ENCODE data around the gene PPA1.
A peak's percentile ranks its signal among the peaks of the same experiment; 100 is the strongest.
"Not testable (repeated sequence)": the region's sequence is repeated elsewhere in the genome, so short reads cannot be mapped to it uniquely, and the experiment has no call there.

The PPA1 gene

GRCh38 chr10:70186090-70186489, 47.1 kb downstream of the PPA1 start:
- no peak overlapping the region for H2BK12ac ChIP-seq (ENCODE audit: low read length)
- H3K9me3 ChIP-seq (replicated peaks in 1 of 2; ENCODE audit: control insufficient read depth in 2 of 2, insufficient read depth in 1 of 2, low read depth in 1 of 2, low read length in 2 of 2) = no peaks in the 10 kb centered on the region
- DNase-seq (ENCODE audit: low spot score) = no peak
- no peaks in the 10 kb centered on the region for H3K27me3 ChIP-seq (ENCODE audit: control insufficient read depth in 3 of 3, insufficient read depth in 3 of 3, low read depth in 1 of 3, low read length in 3 of 3)
- no peak overlapping the region for H2BK15ac ChIP-seq (ENCODE audit: low read length)
- no peak overlapping the region for H2BK5ac ChIP-seq (ENCODE audit: low read length)
- H2AK5ac ChIP-seq (ENCODE audit: low read depth, low read length) = no peak overlapping the region
- peak overlapping the region in 1 of 2 donors; percentile 14 for H3K4me3 ChIP-seq (ENCODE audit: low read length in 2 of 2)
- H2BK120ac ChIP-seq (ENCODE audit: low read depth, low read length) = no peak overlapping the region
- no peak overlapping the region for H3K23ac ChIP-seq (ENCODE audit: low read depth, low read length, poor library complexity)
- no peak overlapping the region for H3K27ac ChIP-seq (replicated peaks; ENCODE audit: low read length)
- no peak overlapping the region for H4K91ac ChIP-seq (ENCODE audit: low read depth, low read length, poor library complexity)
- no peak overlapping the region for H2AFZ ChIP-seq (ENCODE audit: low read length)
- no CpG with 5 or more reads among the region's 5 CpGs for WGBS, 2 donors (ENCODE audit: extremely low coverage in 2 of 2, insufficient read length in 2 of 2, insufficient replicate concordance in 1 of 2)
- H3K79me1 ChIP-seq (ENCODE audit: low read depth, low read length) = no peaks in the 10 kb centered on the region
- H3K18ac ChIP-seq (ENCODE audit: low read length) = no peak overlapping the region
- H3K4ac ChIP-seq (ENCODE audit: low read length) = no peak overlapping the region
- H3K36me3 ChIP-seq (replicated peaks in 1 of 2; ENCODE audit: control insufficient read depth in 2 of 2, insufficient read depth in 2 of 2, low read length in 2 of 2) = no peaks in the 10 kb centered on the region
- no peak overlapping the region for H3K9ac ChIP-seq (ENCODE audit: low read depth, low read length, poor library complexity)
- H3K4me2 ChIP-seq (ENCODE audit: insufficient read depth, low read length, poor library complexity, severe bottlenecking) = no peak overlapping the region
- H4K8ac ChIP-seq (ENCODE audit: low read depth, low read length) = no peak overlapping the region
- no peaks in the 10 kb centered on the region for H3K4me1 ChIP-seq (ENCODE audit: control insufficient read depth in 2 of 2, insufficient read depth in 1 of 2, low read depth in 1 of 2, low read length in 2 of 2)
- no peak overlapping the region for H3K14ac ChIP-seq (ENCODE audit: low read length)

- no peak overlapping the region for H3K23ac ChIP-seq (ENCODE audit: low read depth, low read length, poor library complexity)
- peaks cover 2 to 7% of the 10 kb centered on the region in 2 donors for H3K9me3 ChIP-seq (replicated peaks in 1 of 2; ENCODE audit: control insufficient read depth in 2 of 2, insufficient read depth in 1 of 2, low read depth in 1 of 2, low read length in 2 of 2)
- H3K9ac ChIP-seq (ENCODE audit: low read depth, low read length, poor library complexity) = no peak overlapping the region
- no peaks in the 10 kb centered on the region for H3K27me3 ChIP-seq (ENCODE audit: control insufficient read depth in 3 of 3, insufficient read depth in 3 of 3, low read depth in 1 of 3, low read length in 3 of 3)
- no peak for DNase-seq (ENCODE audit: low spot score)
- peak overlapping the region; percentile 28 for H3K18ac ChIP-seq (ENCODE audit: low read length)
- H3K36me3 ChIP-seq (replicated peaks in 1 of 2; ENCODE audit: control insufficient read depth in 2 of 2, insufficient read depth in 2 of 2, low read length in 2 of 2) = no peaks in the 10 kb centered on the region
- WGBS, 2 donors (ENCODE audit: extremely low coverage in 2 of 2, insufficient read length in 2 of 2, insufficient replicate concordance in 1 of 2) = no CpG with 5 or more reads among the region's 2 CpGs
- H2AK5ac ChIP-seq (ENCODE audit: low read depth, low read length) = no peak overlapping the region
- no peak overlapping the region for H3K4me2 ChIP-seq (ENCODE audit: insufficient read depth, low read length, poor library complexity, severe bottlenecking)
- H4K8ac ChIP-seq (ENCODE audit: low read depth, low read length) = no peak overlapping the region
- no peak overlapping the region for H2AFZ ChIP-seq (ENCODE audit: low read length)
- H3K4ac ChIP-seq (ENCODE audit: low read length) = no peak overlapping the region
- no peak overlapping the region for H2BK15ac ChIP-seq (ENCODE audit: low read length)
- no peak overlapping the region for H2BK5ac ChIP-seq (ENCODE audit: low read length)
- no peak overlapping the region for H3K4me3 ChIP-seq (ENCODE audit: low read length in 2 of 2)
- H2BK120ac ChIP-seq (ENCODE audit: low read depth, low read length) = no peak overlapping the region
- H3K14ac ChIP-seq (ENCODE audit: low read length) = no peak overlapping the region
- H4K91ac ChIP-seq (ENCODE audit: low read depth, low read length, poor library complexity) = no peak overlapping the region
- H3K27ac ChIP-seq (replicated peaks; ENCODE audit: low read length) = no peak overlapping the region
- H3K79me1 ChIP-seq (ENCODE audit: low read depth, low read length) = no peaks in the 10 kb centered on the region
- H2BK12ac ChIP-seq (ENCODE audit: low read length) = no peak overlapping the region
- H3K4me1 ChIP-seq (ENCODE audit: control insufficient read depth in 2 of 2, insufficient read depth in 1 of 2, low read depth in 1 of 2, low read length in 2 of 2) = no peaks in the 10 kb centered on the region
These were observed 49.9 kb downstream of the PPA1 start for GRCh38 chr10:70183304-70183703.

GRCh38 chr10:70179209-70179608, 54.0 kb downstream of the PPA1 start:
- H3K27me3 ChIP-seq (ENCODE audit: control insufficient read depth in 3 of 3, insufficient read depth in 3 of 3, low read depth in 1 of 3, low read length in 3 of 3); H3K9me3 ChIP-seq (replicated peaks in 1 of 2; ENCODE audit: control insufficient read depth in 2 of 2, insufficient read depth in 1 of 2, low read depth in 1 of 2, low read length in 2 of 2); H3K23ac ChIP-seq (ENCODE audit: low read depth, low read length, poor library complexity); H3K14ac ChIP-seq (ENCODE audit: low read length); DNase-seq (ENCODE audit: low spot score); H2BK12ac ChIP-seq (ENCODE audit: low read length); H4K91ac ChIP-seq (ENCODE audit: low read depth, low read length, poor library complexity); H3K27ac ChIP-seq (replicated peaks; ENCODE audit: low read length); H3K18ac ChIP-seq (ENCODE audit: low read length); H2BK5ac ChIP-seq (ENCODE audit: low read length); H2BK15ac ChIP-seq (ENCODE audit: low read length); H3K4me1 ChIP-seq (ENCODE audit: control insufficient read depth in 2 of 2, insufficient read depth in 1 of 2, low read depth in 1 of 2, low read length in 2 of 2); H3K4me3 ChIP-seq (ENCODE audit: low read length in 2 of 2); H3K36me3 ChIP-seq (replicated peaks in 1 of 2; ENCODE audit: control insufficient read depth in 2 of 2, insufficient read depth in 2 of 2, low read length in 2 of 2); H2BK120ac ChIP-seq (ENCODE audit: low read depth, low read length); H3K4ac ChIP-seq (ENCODE audit: low read length); H3K9ac ChIP-seq (ENCODE audit: low read depth, low read length, poor library complexity); H3K79me1 ChIP-seq (ENCODE audit: low read depth, low read length); H3K4me2 ChIP-seq (ENCODE audit: insufficient read depth, low read length, poor library complexity, severe bottlenecking); H4K8ac ChIP-seq (ENCODE audit: low read depth, low read length); H2AFZ ChIP-seq (ENCODE audit: low read length); H2AK5ac ChIP-seq (ENCODE audit: low read depth, low read length): not testable (repeated sequence)
- no CpG with 5 or more reads among the region's 8 CpGs for WGBS, 2 donors (ENCODE audit: extremely low coverage in 2 of 2, insufficient read length in 2 of 2, insufficient replicate concordance in 1 of 2)

- Histone ChIP-seq H3K36me3 (replicated peaks in 1 of 2; ENCODE audit: control insufficient read depth in 2 of 2, insufficient read depth in 2 of 2, low read length in 2 of 2) (no peaks in the 10 kb centered on the region), H4K8ac (ENCODE audit: low read depth, low read length) (no peak overlapping the region), H3K18ac (ENCODE audit: low read length) (no peak overlapping the region), H2BK15ac (ENCODE audit: low read length) (no peak overlapping the region), H2BK120ac (ENCODE audit: low read depth, low read length) (no peak overlapping the region), H3K4me1 (ENCODE audit: control insufficient read depth in 2 of 2, insufficient read depth in 1 of 2, low read depth in 1 of 2, low read length in 2 of 2) (peaks cover 2 to 3% of the 10 kb centered on the region in 2 donors), H3K4ac (ENCODE audit: low read length) (no peak overlapping the region), H4K91ac (ENCODE audit: low read depth, low read length, poor library complexity) (no peak overlapping the region), H2BK5ac (ENCODE audit: low read length) (no peak overlapping the region), H2AK5ac (ENCODE audit: low read depth, low read length) (no peak overlapping the region), H3K9me3 (replicated peaks in 1 of 2; ENCODE audit: control insufficient read depth in 2 of 2, insufficient read depth in 1 of 2, low read depth in 1 of 2, low read length in 2 of 2) (peaks cover 2 to 7% of the 10 kb centered on the region in 2 donors), H3K27ac (replicated peaks; ENCODE audit: low read length) (no peak overlapping the region), H3K14ac (ENCODE audit: low read length) (no peak overlapping the region), H2BK12ac (ENCODE audit: low read length) (no peak overlapping the region), H3K9ac (ENCODE audit: low read depth, low read length, poor library complexity) (no peak overlapping the region), H3K27me3 (ENCODE audit: control insufficient read depth in 3 of 3, insufficient read depth in 3 of 3, low read depth in 1 of 3, low read length in 3 of 3) (no peaks in the 10 kb centered on the region), H3K79me1 (ENCODE audit: low read depth, low read length) (no peaks in the 10 kb centered on the region), H3K4me2 (ENCODE audit: insufficient read depth, low read length, poor library complexity, severe bottlenecking) (no peak overlapping the region), H3K4me3 (ENCODE audit: low read length in 2 of 2) (no peak overlapping the region), H2AFZ (ENCODE audit: low read length) (no peak overlapping the region), H3K23ac (ENCODE audit: low read depth, low read length, poor library complexity) (no peak overlapping the region)
- WGBS, 2 donors (ENCODE audit: extremely low coverage in 2 of 2, insufficient read length in 2 of 2, insufficient replicate concordance in 1 of 2) = no CpG with 5 or more reads among the region's 4 CpGs
- DNase-seq (ENCODE audit: low spot score) = no peak
These were observed 55.0 kb downstream of the PPA1 start for GRCh38 chr10:70178139-70178725.

Measured in neuronal stem cell (in vitro differentiated cells).